Renal cortical epithelial cell (primary cell): ENCODE data around the gene HOXB6. TPM values are rescaled to one million over a fixed set of nuclear protein-coding genes. Genes with fewer than 3 reads are reported as not detected.
A peak's percentile ranks its signal among the peaks of the same experiment; 100 is the strongest.

Experiments used
- DNase-seq: peaks from one replicate; pipeline ENCODE4 v3.0.0-alpha.2; 2011; ENCODE audit warnings: low read depth
- total RNA-seq: library from RNA; depleted of rRNA; stranded (reverse); fragments of >200 nt; gene quantifications from 2 replicates; pipeline ENCODE4 v1.2.3, GENCODE V29; 2014

Gene HOXB6
- total RNA-seq, 1 donor from 2014 or later = 56.2 TPM

DNA sequence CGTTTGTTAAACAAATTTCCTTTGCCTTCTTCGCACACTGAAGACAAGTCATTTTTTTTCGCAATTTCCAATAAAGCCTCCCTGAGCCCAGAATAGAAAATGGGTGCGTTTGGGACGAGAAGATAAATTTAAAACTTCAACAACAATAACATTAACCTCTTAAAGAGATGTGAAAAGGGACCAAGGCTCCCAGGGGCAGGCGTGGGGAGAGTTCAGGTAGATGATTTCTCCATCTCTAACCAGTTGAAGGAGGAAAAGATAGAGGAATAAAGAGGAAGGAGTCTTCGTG, 25.4 kb downstream of the HOXB6 start:
- DNase-seq = no peak

DNA sequence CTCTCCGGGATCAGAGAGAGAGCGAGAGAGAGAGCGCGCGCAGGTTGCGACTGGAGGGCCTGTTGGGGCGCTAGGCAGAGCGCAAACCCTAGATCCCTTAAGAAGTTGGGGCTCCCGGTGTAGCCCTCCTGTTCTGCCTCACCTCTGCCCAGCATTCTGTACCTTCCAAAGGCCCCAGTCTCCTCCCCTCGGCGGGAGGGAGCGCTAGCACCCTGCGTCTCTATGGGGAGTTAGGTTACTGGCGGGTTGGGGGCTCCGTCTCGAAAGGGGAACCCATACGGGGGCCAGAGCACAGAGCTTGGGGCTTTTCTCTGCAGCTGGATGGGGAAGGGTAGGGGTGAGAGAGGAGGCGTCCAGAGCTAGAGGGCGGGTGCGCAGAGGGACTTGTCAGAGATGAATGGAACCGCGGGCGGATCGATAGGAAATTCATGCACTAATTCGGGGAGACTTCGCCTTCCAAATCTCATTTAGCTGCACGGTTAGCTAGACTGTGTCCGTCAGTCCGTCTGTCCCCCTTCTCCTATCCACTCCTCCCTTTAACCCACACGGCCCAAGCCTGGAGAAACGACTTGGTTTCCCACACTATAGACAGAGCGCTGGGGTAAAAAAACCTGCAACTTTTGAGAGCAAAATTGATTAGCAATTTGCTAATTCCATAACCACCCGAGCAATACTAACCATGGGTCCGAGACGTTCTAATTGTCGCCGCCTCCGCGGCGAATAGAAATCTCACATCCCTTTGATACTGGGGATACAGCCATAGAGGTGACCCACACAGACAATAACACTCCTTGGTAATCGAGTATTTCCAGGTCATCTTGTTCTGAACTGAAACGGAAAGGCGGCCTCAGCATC, 25.9 kb downstream of the HOXB6 start:
- no peak for DNase-seq

DNA sequence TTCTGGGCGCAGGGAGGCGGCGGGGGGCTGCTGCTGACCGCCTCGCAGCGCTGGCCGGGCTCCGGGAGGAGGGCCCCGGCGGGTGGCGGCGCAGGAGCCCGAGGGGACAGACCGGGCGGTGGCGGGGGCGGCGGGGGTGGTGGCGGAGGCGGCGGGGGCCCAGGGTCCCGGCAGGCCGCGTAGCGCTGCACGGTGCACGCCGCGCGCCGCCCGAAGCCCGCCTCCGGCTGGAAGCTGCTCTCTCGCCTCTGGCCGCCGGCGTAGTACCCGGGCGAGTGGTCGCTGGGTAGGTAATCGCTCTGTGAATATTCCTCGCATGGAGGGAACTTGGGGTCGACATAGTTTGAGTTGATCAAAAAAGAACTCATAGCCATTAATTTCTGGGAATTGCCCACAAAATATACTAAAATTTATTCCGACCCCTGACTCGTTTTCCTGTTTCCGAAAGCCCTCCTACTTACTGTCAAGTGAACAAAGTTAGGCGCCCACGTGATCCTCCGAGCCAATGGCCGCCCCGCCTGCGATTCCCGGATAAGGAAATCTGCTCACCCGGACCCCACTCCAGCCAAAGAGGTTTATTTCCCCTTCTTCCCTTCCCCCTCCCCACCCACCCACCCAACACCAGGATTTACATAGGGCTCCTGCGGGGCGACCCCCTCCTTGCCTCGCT, 26.7 kb downstream of the HOXB6 start, which contains the start of gene HOXB4:
Gene HOXB4, minus strand, starts transcription at position 405 of the 670 bp plus-strand sequence. Its CDS starts 31 bp downstream, at position 374.
- DNase-seq = peak; percentile 67

DNA sequence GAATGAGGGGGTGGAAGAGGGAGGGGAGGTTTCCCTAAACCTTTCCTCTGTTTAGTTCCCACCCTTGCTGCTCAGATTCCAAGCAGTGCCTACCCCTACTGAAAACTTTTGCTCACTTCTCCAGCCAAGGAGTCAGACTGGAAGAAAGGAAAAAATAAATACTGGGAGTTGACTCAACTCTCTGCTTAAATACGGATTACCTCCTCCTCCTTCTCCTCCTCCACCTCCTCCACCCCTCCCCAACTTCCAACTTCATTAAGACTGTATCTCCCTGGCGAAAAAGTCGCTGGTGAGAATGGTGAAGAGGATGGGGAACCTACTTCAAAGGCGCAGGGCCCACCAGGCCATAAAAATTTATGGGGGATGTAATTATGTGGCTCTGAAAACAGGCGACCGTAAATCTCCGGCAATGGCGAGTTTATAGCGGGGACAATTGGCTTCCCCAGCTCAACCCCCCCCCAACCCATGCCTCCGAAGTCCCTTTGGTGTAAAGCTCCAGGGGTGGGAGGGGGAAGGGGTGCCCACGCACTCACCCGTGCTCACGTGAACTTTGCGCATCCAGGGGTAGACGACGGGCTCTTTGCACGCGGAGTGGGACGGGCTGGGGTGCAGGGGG, 27.3 kb downstream of the HOXB6 start:
- peak; percentile 69 for DNase-seq

DNA sequence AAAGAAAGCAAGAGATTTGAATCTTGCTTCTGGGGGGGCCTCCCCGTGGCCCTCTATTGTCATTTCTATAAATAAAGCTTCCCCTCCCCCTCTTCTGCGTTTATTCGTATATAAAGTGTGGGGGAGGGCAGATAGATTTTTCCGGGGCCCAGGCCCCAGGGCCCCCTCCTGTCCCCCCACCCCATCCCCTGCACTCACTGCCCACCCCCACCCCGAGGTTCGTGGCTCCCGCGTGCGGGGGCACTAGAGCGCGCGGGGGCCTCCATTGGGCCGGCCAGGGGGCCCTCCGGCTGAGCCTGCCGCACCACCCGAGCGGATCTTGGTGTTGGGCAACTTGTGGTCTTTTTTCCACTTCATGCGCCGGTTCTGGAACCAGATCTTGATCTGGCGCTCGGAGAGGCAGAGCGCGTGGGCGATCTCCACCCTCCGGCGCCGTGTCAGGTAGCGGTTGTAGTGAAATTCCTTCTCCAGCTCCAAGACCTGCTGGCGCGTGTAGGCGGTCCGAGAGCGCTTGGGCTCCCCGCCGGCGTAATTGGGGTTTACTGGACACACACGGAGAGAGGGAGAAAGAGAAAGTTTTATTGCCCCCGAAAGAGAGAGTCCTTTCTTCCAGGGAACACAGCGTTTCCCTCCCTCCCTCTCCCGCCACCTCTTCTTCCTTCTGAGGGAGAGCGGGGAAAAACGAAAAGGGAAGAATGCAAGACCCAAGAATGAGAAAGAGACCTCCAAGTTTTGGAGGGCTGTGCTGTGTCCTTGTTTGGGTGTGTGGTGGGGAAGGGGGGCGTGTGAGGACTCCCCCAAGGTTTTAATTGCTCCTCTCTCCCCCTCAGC, 28.1 kb downstream of the HOXB6 start:
- DNase-seq = peak; percentile 82

DNA sequence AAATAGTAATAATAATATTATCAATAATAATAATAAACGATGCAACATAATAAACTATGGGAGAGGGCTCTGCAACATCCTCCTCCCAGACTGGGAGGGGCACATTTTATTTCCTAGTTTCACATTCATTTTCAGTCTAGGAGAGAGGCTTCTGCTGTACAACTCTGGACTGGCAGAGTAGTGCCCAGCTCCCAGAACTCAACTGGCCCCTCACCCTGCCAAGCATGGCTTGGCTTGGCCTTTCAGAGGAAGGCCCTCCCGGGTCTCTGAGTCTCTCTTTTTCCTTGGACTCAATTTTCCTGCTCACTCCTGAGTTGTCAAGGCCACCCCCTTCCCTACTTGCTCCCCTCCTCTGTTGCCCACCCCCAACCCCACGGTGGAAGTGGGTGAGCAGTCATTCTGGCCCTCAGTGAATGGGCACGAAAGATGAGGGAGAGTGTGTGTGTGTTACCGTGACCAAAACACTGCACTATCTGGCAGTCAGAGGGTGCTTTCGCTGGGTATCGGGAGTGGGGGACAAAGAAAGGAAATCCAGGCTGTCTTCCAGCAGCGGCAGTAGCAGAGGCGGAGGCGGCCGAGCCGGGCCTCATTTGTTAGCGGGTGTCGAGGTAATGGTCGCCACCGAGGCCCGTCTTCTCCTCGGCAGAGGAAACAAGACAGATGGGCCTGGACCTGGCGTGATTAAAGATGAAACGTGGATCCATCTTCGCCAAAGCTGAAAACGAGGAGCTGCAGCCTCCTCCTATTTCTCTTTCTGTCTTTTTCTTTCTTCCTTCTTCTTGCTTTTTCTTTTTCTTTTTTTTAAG, 28.9 kb downstream of the HOXB6 start:
- no peak for DNase-seq

DNA sequence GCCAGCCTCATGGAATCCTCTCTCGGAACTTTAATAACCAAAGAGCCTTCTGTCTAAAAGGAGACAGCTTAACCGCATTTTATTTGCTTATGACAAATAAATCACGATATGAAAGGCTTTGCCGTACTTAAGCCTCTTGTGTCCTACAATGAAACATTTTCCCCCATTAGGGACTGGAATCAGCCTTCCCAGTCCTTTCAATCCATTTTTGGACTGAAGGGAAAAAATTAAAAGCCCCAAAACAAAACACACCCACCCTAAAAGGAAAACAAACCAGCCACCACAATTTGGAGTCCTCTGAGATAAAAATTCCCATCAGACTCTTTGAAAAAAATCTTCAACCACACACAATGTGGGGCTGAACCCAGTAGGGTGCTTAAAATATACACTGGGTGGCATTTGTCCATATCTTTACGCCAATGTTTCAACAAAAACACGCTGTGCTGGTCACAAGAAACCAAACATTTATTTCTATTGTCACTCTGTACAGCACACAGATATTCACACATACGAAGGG, 29.7 kb downstream of the HOXB6 start:
- DNase-seq = no peak

DNA sequence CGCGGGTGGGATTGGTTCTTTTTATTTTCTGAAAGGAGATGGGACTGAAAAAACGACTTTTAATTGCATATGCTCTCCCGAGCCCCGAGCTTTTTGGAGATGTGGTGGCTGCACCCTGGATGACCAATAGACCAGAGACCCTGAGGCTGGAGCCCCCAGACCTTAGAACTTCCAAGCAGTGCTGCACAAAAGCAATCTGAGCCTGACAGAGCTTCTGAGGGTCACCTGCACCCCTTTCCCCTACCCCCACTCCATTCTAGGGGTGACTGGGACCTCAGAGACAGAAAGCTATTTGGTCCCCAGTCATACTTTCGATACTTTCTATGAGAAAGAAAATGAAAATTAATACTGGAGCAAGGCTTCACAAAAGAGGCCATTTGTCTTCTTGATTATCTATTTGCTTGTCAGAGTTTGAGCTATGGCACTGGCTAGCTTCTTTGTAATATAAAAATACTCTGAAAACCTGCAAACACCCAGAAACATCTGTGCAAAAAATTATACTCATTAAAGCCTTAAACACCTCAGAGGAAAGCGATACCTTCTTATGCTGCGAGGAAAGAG, 30.2 kb downstream of the HOXB6 start:
- DNase-seq = no peak

DNA sequence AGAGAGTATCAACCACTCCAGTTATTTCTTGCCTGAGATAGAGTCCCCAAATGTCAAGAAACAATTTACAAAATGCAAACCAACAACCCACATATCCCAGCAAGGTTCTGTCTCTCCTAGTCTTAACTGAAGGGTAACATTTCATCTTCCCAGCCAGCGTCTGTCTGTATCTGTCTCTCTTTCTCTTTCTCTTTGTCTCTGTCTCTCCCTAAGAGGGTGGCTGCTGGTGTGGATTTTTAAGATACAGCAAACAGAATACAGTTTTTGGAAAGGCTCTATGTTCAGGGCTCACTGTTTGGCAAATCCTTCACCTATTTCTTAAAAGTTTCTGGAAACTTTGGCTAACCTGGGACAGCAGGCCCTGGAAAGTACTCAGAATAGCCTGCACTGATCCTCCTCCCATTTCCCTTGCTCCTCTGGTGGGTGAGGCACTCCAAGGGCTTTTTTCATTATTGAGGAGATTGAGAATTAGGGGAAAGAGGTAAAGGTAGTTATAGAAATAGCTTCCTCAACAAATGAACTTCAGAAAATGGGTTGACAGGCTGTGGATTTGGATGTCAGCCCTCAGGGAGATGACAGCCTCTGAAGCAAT, 32.9 kb downstream of the HOXB6 start:
- no peak for DNase-seq

DNA sequence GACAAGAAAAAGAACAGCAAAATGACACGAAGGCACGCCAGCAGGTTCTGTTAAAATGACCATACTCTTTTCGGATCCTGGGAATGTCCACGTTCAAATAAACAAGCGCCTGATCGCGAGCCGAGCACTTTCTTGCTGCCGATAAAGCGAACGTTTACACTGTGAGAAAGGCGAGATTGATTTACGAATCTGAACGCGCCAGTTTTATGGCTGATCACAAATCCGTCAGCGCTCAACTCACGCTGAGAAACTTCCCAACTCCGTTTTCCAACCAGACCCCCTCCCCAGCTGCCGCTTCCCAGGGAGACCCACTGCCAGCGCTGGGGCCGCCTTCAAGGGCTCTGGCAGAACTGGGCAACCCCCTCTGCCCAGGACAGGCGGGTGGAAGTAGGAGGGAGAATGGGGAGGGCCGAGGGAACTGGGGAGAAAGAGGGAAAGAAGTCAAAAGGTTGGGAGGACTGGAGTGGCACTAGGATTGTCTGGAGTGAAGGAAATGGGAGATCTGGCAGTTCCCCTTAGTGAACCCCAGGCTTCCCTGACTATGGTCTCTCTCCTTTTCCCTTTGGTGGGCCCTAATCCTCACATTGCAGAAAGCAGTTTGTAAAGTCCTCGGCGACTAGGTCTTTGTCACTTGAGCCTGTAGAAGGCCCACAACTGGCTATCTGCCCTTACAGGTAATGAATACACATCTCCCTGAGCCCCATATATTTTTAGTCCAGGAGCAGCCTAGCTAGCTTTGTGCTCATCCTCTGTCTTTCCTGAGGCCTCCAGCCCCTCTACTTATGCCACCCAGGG, 33.6 kb downstream of the HOXB6 start:
- no peak for DNase-seq

DNA sequence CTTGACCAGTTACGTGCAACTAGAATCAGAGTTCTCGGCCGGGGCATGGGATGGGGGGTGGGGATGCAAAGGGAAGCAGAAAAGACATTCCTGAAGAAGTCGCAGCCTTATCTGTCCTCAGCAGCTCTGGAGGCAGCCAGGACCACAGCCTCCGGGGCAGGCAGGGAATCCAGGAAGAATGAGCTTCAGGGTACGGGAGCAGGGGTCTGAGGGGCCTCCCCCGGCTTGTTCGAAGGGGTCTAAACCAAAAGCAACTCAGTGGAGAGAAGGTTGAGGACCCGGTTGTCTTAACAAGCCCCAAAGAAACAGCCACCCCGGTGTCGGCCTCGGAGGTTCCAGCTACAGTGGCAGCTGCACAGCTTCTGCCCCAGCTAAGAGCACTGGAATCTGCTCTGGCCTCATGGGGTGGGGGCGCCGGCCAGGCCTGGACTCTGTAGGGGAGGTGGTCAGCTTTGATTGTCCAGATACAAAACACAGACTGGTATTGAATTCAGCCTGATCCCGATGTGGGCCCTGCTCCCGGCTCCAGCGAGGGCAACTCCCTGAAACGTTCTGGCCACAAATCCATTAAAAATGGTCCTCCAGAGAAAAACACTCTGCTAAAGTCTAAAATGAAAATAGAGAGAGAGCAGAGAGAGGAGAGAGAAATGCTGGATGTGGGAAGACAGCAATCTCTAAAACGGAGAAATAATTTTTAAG, 34.3 kb downstream of the HOXB6 start:
- DNase-seq = no peak

DNA sequence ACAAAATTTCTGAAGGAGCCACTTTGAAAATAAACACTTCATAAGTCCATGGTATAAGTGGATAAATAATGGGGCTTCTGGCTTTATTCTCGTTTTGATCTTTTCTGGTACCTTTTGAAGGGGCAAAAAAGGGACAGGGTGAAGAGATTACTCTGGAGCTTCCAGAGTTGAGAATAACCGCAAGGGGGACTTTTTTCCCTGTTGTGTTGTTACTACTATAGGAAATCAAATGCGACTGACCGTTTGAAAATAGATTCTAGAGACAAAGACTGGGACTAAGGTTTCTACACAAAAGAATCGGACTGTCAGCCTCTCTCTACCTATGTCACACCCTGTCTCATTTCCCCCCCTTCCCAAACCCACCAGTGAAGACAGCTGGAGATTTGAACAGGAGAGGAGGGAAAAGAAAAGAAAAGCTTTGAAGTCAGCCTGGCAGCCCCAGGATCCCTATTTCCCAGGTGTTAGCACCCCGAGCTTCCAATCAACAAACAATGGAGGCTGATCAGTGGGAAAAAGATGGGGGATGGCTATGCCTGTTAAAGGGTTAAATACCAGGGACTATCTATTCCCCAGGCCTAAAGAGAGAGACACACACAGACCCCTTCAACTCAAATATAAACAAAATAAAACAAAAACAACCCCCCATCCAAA, 35.0 kb downstream of the HOXB6 start:
- no peak for DNase-seq

DNA sequence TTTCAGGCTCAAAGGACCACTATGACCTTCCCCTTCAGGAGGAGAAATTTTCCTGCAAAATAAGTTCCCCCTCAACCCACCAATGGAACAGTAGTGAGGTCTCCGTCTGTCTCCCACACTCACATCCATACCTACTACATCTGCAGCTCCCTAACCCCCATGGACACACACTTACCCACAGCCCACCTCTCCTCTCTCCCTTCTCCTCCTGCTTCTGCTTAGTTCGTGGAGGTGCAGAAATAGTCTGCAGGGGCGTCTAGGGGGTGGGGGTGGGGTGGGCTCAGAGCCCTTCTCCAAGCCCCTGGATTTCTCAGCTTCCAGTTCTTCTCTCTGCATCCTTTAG, 35.6 kb downstream of the HOXB6 start:
- no peak for DNase-seq

DNA sequence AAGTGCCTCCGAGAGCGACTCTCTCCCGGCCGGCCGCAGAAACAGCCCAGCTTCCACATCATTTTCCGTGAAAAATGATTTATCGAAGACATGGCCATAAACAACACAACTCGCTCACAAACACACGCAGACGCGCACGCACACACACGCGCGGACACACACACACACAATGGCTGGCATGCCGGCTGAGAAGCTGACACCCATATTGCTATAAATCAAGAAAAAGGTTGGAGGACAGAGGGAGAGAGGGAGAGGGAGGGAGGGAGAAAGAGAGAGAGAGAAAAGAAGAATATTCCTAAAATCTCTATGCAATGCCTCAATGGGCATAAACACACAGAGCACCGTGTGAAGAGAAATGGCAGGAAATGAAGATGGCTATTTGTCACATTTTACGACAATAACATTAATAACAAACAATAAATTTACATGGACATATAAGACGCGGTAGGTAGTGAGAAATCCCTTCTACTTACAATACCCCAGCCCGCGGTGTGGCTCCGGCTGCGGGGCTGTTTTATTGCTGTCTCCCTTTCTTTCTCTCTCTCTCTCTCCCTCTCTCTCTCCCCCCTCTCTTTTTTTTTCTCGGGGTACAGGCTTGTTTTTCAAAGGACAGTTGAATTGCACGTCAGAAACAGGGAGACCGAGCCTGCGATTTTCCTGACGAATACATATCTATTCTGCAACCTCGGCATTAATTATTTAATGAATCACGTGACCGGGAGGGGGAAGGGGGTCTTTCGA, 36.1 kb downstream of the HOXB6 start:
- no peak for DNase-seq

DNA sequence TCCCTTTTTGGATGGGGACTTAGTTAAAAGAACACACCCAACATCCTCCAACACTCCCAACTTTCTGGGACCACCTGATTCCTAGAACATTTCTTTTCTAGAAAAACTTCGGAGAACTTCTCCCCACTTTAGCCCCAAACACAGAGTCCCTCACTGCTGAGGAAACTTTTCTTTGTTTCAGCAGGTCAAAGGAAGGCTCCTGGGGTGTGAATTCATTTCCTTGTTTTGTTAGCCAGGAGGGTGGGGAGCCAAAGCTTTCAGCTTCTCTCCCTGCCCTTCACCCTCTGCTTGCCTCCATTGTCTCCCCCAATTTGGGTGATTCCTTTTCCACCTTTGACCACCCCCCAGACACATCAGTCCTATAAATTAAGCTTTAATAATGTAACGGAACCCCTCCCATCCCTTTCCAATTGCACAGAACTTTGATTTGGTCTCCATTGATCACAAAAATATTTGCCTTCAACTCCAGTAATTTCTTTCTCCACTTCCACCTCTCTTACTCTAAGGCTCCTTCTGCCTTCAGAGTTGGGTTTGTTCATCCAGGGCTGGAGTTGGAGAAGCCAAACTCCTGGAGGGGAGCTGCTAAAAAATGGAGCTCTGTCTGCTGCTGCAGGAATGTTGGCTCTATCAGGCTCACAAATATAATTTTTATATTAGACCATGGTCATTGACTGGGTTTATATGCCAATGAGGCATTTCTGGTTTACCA, 37.0 kb downstream of the HOXB6 start:
- DNase-seq = no peak

DNA sequence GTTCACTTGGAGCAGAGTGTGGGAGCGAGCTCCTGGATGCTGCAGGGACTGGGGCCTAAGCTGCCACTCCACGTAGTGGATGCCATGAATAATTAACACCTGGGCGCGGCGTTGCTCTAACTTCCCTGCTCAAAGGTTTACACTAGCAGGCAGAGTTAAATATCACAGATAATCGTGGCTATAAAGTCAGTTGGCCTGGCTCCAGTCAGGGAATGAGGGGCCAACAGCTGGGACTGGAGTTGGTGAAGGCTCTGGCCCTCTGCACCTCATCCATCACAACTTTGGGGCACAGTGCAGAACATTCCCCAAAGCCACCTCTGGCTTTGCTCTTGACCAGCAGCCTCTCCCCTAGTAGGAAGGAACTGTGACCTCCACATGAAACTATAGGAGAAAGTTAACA, 37.6 kb downstream of the HOXB6 start:
- no peak for DNase-seq

DNA sequence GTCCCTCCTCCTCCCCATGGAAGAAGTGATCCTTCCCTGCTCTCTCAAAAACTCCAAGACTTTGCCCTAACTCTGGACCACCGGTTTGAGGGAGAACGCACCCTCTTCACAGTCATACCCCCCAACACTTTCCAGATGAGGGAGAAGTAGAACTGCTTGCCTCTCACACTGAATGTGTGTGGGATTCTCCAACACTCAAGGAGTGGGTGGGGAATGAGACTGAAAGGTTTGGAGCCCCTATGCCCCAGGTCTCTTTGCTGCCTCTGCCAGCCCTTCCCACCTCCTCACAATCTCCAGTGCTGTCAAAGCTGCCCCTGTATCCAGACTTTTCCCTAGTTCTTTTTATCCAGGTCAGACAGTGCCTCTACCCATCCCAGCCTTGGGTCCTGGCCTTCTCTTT, 38.1 kb downstream of the HOXB6 start:
- no peak for DNase-seq
